Tibial nerve (tissue), 4 donors: ENCODE data around the gene EDA. TPM values are rescaled to one million over a fixed set of nuclear protein-coding genes. Genes with fewer than 3 reads are reported as not detected.

Experiments
- DNase-seq, 2 donors: peaks; one replicate each; pipeline ENCODE4 v3.0.0-alpha.2; 2019; ENCODE audit warnings: low spot score in 2 of 2
- H3K27ac ChIP-seq, 4 donors: fragments of 200-600 bp; sonication (generic) in 3 of 4; one replicate each; pipeline ENCODE4 v1.5.1; 2017 to 2019; ENCODE audit warnings: mild to moderate bottlenecking in 1 of 4
- H3K27me3 ChIP-seq, 2 donors: fragments of 200-600 bp; sonication (generic) in 1 of 2; one replicate each; pipeline versions ENCODE4 v1.5.1 to v1.6.0; 2017 to 2019
- H3K36me3 ChIP-seq, 3 donors: fragments of 200-600 bp; sonication (generic); one replicate each; pipeline ENCODE4 v1.5.1; 2018 to 2019
- H3K4me1 ChIP-seq, 4 donors: fragments of 200-600 bp; sonication (generic) in 3 of 4; one replicate each; pipeline ENCODE4 v1.5.1; 2017 to 2019
- H3K4me3 ChIP-seq, 4 donors: fragments of 200-600 bp; sonication (generic) in 3 of 4; one replicate each; pipeline ENCODE4 v1.5.1; 2017 to 2019; ENCODE audit warnings: mild to moderate bottlenecking in 1 of 4, moderate library complexity in 1 of 4
- H3K9me3 ChIP-seq, 4 donors: fragments of 200-600 bp; sonication (generic) in 3 of 4; one replicate each; pipeline ENCODE4 v1.5.1; 2017 to 2019
- CTCF ChIP-seq, 5 experiments: fragments of 200-600 bp in 3 of 5; fragments of 450-650 bp in 2 of 5; sonication (generic) in 3 of 5; IDR thresholded peaks; one replicate each; pipeline ENCODE4 v1.5.1; 2016 to 2019; ENCODE audit warnings: antibody characterized with exemption in 5 of 5, mild to moderate bottlenecking in 3 of 5, moderate library complexity in 2 of 5
- EP300 ChIP-seq, 2 donors: sonication (generic); formaldehyde crosslinking; IDR thresholded peaks; one replicate each; pipeline ENCODE4 v1.6.1; 2017; ENCODE audit warnings: antibody characterized with exemption in 2 of 2, mild to moderate bottlenecking in 1 of 2
- POLR2A ChIP-seq, 2 donors: fragments of 450-650 bp; IDR thresholded peaks; one replicate each; pipeline ENCODE4 v1.6.1; 2017; ENCODE audit warnings: antibody characterized with exemption in 2 of 2, mild to moderate bottlenecking in 2 of 2, moderate library complexity in 2 of 2
- WGBS, 2 donors: methylation state at CpG; one replicate each; pipeline ENCODE4 v1.1.5; 2018; 5-methylcytosine and 5-hydroxymethylcytosine counted together
- total RNA-seq, 4 donors: library from RNA; depleted of rRNA; stranded (reverse); fragments of >200 nt; gene quantifications; one replicate each; pipeline ENCODE4 v1.1.0, GENCODE V29; 2016

Gene EDA
- total RNA-seq, 4 donors from 2014 or later, result 9.2 to 13.8 (median 10.3) TPM

DNA sequence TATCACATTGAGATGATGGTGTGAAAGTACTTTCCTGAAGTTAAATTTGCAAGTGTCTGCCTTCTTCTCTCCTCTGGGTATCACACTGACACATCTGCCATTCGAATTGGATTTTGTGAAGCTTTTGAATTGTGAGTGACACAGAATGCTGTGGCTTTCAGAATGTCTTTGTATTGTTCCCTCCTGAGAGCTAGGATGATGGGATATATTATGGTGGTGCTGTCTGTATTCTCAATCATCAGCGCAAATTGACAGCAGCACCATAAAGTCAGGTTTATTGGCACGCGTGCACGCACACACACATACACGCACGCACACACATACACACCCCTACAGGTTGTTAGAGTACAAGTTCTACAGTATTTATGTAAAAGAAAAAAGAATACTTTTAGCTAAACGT lies 290.5 kb downstream of the EDA start:
- 86 to 97% methylated on average over 8 of the region's 8 CpGs for WGBS, 2 donors
- Histone ChIP-seq H3K4me3 (no peak overlapping the region), H3K27me3 (no peaks in the 10 kb centered on the region), H3K9me3 (no peaks in the 10 kb centered on the region), H3K27ac (no peak overlapping the region), H3K36me3 (no peaks in the 10 kb centered on the region), H3K4me1 (peaks cover 0 to 9% (median 0%) of the 10 kb centered on the region in 4 donors)
- TF ChIP-seq POLR2A (IDR thresholded peaks at IDR 0.05), result no peak
- no peak for TF ChIP-seq CTCF (IDR thresholded peaks at IDR 0.05)
- no peak for TF ChIP-seq EP300 (IDR thresholded peaks at IDR 0.05)
- DNase-seq, result no peak

DNA sequence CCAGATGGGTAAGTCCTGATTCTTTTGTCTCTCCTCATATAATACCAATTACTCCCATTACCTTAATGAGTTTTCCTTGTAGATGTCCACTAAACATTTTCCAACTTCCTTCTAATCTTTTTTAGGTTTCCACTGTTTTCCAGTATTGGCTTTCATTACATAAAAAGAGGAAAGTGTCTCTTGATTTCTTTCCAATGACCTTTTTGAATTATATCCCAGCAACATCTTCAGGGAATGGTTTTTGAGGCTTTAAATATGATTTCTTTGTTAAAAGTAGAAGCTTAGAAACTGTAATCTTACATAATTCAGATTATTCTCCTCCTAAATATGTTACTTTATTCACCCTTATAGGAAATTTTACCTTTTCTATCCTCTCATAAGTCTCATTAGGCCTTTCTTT lies 298.9 kb downstream of the EDA start:
- TF ChIP-seq EP300 (IDR thresholded peaks at IDR 0.05) (no peak), POLR2A (IDR thresholded peaks at IDR 0.05) (no peak), CTCF (IDR thresholded peaks at IDR 0.05) (no peak)
- Histone ChIP-seq H3K27ac (no peak overlapping the region), H3K4me1 (no peaks in the 10 kb centered on the region), H3K4me3 (no peak overlapping the region), H3K27me3 (no peaks in the 10 kb centered on the region), H3K9me3 (peaks cover 0 to 11% (median 5%) of the 10 kb centered on the region in 4 donors), H3K36me3 (no peaks in the 10 kb centered on the region)
- no peak for DNase-seq

DNA sequence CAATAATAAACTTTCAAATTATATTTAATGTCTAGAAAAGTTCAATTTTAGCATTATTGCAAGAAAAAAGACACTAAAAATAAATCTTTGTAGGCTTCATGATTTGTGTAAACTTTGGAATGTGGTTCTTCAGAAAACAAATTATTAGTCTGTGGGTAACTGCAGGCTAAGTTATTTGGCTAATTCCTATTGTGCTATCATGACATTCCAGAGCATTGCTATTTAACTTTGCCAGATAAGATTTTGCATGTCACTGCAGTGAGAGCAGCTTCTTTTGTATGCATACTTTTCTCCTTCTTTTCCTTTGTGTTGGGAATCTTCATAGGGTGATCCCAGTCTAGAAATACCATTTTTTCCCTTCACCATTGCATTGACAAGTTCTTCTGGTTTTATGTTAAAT lies 303.8 kb downstream of the EDA start:
- H3K27ac ChIP-seq, result no peak overlapping the region
- H3K4me1 ChIP-seq, result no peaks in the 10 kb centered on the region
- DNase-seq, result no peak
- no peak overlapping the region for H3K4me3 ChIP-seq
- TF ChIP-seq POLR2A (IDR thresholded peaks at IDR 0.05) (no peak), EP300 (IDR thresholded peaks at IDR 0.05) (no peak), CTCF (IDR thresholded peaks at IDR 0.05) (no peak)
- no peaks in the 10 kb centered on the region for H3K27me3 ChIP-seq
- H3K36me3 ChIP-seq, result no peaks in the 10 kb centered on the region
- peaks cover 0 to 13% (median 0%) of the 10 kb centered on the region in 4 donors for H3K9me3 ChIP-seq

DNA sequence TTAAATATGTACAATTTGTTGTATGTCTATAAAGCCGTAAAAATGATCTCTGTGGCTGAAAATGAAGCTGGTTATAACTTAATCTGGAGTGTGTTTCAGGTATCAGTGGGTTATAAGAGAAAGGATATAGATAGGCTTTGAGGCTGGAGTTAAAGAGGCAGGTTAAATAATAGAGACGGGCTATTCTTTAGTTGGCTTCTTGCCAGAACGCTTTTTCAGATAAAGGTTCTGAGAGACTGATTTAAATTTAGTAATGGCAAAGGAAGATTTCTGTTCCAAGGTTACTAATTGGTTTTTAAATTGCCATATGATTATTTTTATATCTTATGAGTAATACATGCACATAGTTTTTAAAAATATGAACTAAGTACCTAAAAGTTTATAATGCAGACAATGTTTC lies 316.4 kb downstream of the EDA start:
- no peaks in the 10 kb centered on the region for H3K36me3 ChIP-seq
- no peak for TF ChIP-seq POLR2A (IDR thresholded peaks at IDR 0.05)
- no peak for TF ChIP-seq CTCF (IDR thresholded peaks at IDR 0.05)
- TF ChIP-seq EP300 (IDR thresholded peaks at IDR 0.05), result no peak

DNA sequence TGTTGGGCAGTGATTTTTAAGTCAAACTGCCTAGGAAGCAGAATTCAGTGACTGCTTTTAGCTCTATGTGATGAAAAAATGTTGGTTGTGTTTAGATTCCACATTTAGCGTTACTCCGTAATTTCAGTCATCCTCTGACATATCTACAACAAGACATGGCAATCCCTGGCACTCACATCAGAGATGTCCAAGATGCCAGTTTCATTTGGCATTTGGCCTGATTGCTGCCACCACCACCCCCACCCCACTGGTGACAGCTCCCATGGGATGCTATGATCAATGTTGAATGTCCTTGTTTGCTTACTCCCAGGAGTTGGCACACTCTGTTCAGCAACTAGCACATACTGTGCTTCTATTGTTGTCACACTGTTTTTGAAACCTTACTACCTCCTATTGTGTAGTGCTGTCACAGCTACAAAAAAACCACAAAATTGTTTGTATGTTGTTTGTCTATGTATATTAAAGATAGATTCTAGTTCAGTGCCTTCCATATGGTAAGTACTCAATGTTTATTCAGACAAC lies 332.4 kb downstream of the EDA start:
- Histone ChIP-seq H3K27me3 (no peaks in the 10 kb centered on the region), H3K36me3 (no peaks in the 10 kb centered on the region), H3K27ac (no peak overlapping the region), H3K4me1 (no peaks in the 10 kb centered on the region), H3K9me3 (no peaks in the 10 kb centered on the region), H3K4me3 (no peak overlapping the region)
- 42 to 56% methylated on average over 2 of the region's 2 CpGs for WGBS, 2 donors
- DNase-seq, result no peak
- TF ChIP-seq CTCF (IDR thresholded peaks at IDR 0.05) (no peak), POLR2A (IDR thresholded peaks at IDR 0.05) (no peak), EP300 (IDR thresholded peaks at IDR 0.05) (no peak)

More for the DNA sequence above, 316.4 kb downstream of the EDA start:
- Histone ChIP-seq H3K27ac (no peak overlapping the region), H3K9me3 (no peaks in the 10 kb centered on the region), H3K27me3 (no peaks in the 10 kb centered on the region), H3K4me3 (no peak overlapping the region), H3K4me1 (no peaks in the 10 kb centered on the region)
- no peak for DNase-seq
- WGBS, 2 donors, result 71 to 73% methylated on average over 3 of the region's 3 CpGs
